CD4-positive, alpha-beta T cell treated with Interleukin-10 for 1 hour (primary cell): ENCODE measurements around the gene SUGP2.
"Not testable (repeated sequence)": the region's sequence is repeated elsewhere in the genome, so short reads cannot be mapped to it uniquely, and the experiment has no call there.

Experiments
- DNase-seq: peaks from one replicate; pipeline ENCODE4 v3.0.0-alpha.2; 2020

Gene SUGP2

GRCh38 chr19:18987456-18987855 is 45.9 kb downstream of the SUGP2 start:
- no peak for DNase-seq

DNA sequence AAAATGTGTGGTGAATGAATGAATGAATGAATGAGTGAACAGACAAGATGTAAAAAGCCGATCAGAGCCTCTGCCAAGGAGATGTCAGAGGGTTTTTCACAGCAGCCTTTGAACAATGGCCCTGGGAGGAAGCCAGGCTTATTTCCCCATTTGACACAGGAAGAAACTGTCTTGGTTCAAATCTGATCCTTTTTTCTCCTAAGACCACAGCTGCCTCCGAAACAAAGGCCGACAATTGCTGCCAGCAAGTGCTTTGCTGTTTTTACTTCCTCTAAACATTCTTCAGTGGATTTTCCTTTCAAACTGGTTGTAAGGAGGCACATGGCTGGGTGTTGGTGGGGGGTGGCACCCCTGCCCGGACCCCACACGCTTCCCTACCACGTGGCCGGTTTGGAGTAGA is 48.1 kb downstream of the SUGP2 start:
- DNase-seq, result no peak

GRCh38 chr19:18984251-18984650 is 49.1 kb downstream of the SUGP2 start:
- no peak for DNase-seq

DNA sequence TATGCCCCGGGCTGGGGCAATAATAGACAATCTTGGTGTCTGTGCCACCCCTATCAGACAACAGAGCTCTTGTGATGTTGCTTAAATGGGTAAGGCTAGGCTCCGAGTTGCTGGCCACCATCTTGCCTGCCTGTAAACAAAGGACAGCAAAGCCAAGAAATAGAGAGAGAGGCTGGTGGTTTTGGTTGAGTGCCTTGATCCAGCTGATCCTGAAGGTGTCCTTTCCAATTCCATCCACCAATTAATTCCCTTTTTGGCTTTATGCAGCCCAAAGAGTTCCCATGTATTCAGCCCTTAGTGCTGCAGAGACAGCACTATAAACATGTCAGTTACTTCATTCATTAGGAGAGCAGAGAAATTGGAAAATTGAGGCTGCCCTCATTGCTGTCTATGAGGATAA is 50.6 kb downstream of the SUGP2 start:
- no peak for DNase-seq

DNA sequence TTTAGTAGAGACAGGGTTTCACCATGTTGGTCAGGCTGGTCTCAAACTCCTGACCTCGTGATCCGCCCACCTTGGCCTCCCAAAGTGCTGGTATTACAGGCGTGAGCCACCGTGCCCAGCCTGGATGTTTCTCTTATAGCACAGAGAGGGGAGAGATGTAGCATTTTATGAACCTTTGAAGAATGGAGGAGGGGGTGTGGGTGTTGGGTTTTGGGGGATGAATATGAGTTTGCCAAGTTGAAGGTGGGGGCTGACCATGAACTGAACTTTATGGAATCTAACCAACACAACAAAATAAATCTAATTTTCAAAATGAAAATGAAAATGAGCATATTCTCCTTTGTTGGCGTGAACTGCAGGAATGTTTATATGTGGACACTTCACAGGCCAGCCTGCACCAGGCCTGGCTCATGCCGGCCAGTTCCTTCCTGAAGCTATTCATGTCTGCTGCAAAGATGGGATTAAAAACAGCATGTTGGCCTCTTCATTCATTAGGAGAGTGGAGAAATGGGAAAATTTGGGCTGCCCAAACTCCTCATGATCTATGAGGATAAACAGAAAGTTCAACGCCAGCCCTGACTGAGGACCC is 52.8 kb downstream of the SUGP2 start:
- no peak for DNase-seq

DNA sequence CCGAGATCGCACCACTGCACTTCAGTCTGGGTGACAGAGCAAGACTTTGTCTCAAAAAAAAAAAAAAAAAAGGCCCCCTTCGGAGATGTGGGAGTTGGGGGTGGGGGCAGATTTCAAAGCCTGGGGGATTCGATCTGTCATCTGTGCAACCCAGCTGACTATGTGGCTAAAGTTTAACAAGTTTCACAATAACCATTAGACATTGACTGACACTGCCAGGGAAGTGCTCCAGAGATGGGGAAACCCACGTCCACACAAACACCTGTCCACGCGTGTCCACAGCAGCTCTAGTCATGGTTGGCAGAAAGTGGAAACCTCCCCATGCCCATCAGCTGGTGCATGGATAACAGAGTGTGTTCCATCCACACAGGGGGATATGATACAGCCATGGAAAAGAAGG is 54.7 kb downstream of the SUGP2 start:
- DNase-seq, result no peak

- no peak for DNase-seq
Measured at GRCh38 chr19:18975869-18976268, 57.4 kb downstream of the SUGP2 start.

GRCh38 chr19:18975011-18975410 is 58.3 kb downstream of the SUGP2 start:
- no peak for DNase-seq

DNA sequence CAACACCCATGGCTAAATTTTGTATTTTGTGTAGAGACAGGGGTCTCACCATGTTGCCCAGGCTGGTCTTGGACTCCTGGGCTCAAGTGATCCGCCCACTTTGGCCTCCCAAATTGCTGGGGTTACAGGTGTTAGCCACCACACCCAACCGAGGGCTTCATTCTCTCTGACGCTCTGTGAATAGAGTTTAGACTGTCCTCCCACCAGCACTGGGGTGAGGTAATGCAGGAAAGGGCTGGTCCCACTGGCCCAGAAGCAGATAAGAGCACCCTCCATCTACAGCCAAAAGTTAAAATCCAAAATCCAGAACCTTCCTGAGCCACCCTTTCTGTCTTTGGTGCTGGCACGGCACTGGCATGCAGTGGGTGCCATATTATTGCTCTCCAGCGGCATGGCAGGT is 60.5 kb downstream of the SUGP2 start:
- no peak for DNase-seq

DNA sequence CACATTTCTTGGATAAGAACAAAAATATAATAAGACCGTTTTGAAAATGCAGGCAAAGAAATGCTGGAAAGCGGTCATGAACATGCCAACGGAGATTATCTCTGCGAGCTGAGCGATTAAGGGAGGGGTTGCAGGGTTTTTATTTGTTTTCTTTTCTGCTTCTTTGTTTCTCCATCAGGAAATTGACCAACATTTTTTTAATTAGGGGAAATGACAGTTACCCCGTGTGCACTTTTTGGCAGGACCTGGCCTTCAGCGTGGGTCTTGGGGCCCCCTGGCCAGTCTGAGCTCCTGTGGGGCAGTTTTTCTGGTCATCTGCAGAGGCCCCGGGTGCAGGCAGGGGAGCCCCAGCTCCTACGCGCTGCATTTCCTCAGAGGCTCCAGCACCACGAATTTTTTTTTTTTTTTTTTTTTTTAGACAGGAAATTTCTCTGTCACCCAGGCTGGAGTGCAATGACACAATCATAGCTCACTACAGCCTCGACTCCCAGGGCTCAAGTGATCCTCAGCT is 61.0 kb downstream of the SUGP2 start:
- no peak for DNase-seq

GRCh38 chr19:18969931-18970659 is 63.2 kb downstream of the SUGP2 start:
- no peak for DNase-seq

DNA sequence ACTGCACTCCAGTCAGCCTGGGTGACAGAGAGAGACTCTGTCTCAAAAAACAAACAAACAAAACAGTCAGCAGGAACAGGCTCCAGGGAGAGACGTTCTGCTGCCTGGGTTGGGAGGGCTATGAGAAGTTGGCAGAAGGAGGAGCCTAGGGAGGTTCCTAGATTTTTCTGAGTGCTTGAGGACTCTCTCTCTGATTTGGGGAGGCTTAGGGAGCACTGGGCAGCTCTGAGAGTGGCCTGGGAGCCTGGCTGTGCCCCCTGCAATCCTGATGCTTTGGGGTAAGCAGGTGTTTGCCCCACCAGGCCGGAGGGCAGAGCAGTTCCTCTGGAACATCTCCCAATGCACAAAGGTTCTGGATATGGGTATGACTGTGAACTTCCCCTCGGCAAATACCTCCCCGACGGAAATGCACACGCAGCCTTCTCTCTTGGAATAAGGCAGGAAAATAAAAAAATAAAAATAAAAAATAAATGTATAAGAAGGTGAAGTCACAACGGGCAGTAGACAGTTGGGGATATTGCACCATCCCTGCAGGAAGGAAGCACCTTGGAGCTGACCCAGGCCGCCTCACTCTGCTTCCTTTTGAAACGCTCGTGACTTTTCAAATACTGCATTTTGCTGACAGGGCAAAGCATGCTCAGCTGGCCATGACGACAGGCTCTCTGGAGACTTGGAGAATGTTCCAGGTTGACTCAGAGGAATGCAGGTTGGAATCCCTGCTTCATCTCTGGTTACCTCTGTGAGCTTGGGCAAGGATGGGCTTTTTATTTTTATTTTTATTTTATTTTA is 65.8 kb downstream of the SUGP2 start:
- no peak for DNase-seq

- DNase-seq, result no peak
Measured at GRCh38 chr19:18966307-18966706, 67.0 kb downstream of the SUGP2 start.

DNA sequence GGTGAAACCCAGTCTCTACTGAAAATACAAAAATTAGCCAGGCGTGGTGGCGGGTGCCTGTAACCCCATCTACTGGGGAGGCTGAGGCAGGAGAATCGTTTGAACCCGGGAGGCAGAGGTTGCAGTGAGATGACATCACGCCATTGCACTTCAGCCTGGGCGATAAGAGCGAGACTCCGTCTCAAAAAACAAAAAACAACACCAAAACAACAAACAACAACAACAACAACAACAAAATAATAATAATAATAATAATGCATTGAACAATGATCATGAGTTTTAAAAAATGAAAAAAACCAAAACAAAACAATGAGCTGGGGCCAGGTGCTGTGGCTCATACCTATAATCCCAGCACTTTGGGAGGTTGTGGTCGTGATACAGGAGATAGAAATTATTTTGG is 69.2 kb downstream of the SUGP2 start:
- no peak for DNase-seq

DNA sequence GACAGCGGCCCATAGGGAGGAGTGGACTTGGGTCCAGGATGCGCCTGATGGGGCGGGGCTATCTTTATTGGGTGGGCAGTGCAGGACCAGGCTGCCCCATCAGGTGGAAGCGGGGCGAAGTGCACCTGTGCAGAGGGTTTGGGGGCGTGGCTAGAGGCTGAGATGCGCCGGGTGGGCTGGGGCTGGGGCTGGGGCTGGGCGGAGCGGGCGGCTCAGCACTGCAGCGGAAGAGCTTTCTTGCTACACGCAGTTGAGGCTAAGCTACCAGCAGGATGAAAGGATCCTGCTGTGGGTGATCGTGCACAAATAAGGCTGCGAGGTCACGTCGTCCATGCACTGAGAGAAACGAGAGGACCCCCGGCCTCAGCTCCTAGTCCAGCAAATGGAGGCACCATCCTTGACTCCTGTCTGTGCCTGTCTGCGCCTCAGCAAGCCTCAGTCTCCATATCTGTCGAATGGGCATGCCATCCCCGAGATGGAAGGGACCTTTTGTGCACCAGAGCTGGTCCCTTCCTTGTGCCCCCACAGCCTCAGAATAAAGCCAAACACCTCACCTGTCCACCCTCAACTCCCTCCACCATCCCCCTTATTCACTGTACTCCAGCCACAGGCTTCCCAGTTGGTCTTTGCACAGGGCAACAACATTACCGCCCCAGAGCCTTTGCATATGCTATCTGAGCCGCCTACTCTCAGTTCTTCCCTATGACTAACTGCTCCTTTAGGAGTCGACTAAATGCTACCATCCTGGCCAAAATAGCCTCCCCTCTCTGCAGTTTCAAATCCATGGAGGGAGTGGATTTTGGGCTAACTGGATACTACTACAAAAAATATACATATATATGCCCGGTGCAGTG is 71.3 kb downstream of the SUGP2 start:
- no peak for DNase-seq

DNA sequence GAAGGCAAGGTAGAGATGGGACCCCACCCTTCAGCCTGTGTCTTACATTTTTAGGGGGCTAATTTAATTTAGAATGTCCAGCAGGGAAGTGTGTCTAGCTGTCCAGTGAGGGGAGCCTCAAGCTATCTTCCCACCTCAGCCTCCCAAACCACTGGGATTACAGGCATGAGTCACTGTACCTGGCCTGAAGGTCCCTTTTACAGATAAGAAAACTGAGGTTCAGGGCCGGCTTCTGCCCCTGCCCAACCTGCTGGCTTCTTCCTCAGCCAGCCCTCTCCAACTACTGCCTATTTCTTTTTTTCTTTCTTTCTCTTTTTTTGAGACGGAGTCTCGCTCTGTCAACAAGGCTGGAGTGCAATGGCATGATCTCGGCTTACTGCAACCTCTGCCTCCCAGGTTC is 72.9 kb downstream of the SUGP2 start:
- no peak for DNase-seq

- DNase-seq, result no peak
Measured at GRCh38 chr19:18955042-18955441, 78.3 kb downstream of the SUGP2 start.

DNA sequence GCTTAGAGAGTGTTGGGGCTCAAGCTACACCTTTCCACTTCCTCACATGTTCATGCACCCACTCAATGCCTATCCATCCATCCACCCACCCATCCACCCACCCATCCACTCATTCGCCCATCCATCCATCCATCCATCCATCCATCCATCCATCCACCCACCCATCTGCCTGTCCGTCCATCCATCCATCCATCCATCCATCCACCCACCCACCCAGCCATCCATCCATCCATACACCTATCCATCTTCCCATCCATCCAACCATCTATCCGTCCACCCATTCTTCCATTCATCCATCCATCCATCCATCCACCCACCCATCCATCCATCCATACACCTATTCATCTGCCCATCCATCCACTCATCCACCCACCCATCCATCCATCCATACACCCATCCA is 79.2 kb downstream of the SUGP2 start:
- no peak for DNase-seq

- DNase-seq, result not testable (repeated sequence)
Measured at GRCh38 chr19:18952364-18953003, 80.8 kb downstream of the SUGP2 start.

GRCh38 chr19:18951721-18952281 is 81.5 kb downstream of the SUGP2 start:
- DNase-seq, result no peak

DNA sequence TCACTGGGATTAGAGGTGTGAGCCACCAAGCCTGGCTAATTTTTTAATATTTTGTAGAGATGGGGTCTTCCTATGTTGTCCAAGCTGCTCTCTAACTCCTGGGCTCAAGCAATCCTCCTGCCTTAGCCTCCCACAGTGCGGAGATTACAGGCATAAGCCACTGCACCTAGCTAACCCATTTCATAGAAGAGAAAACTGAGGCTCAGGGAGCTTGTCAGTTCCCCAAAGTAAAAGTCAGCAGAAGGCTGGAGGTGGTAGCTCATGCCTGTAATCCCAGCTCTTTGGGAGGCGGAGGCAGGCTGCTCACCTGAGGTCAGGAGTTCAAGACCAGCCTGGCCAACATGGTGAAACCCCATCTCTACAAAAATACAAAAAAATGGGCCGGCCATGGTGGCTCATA is 83.5 kb downstream of the SUGP2 start:
- DNase-seq, result no peak

DNA sequence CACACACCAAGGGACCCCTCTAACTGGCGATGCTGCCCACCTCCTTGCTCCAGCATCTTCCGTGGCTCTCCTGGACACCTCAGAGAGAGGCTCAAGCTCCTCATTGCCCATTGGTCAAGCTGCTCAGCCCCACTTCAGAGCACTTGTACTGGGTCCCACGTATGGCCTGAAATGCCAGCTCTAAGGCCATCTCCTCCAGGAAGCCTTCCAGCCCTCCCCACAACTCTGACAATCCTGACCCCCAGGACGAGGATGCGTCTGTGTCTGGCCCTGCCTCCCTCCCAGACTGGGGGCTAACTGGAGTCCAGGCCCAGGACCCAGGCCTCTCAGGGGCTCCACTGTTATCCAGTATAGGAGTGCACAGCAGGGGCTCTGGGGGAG is 84.4 kb downstream of the SUGP2 start:
- DNase-seq, result no peak
